Mesendoderm (in vitro differentiated cells): ENCODE measurements around the gene PCED1A.

Source experiments
- DNase-seq: peaks from one replicate; pipeline ENCODE4 v3.0.0; 2013
- H2AK5ac ChIP-seq: 2 replicates; pipeline ENCODE4 v1.6.1; 2013; ENCODE audit warnings: low read length, inconsistent platforms
- H2BK120ac ChIP-seq: 2 replicates; pipeline ENCODE4 v1.6.1; 2013; ENCODE audit warnings: low read depth, mild to moderate bottlenecking, low read length, moderate library complexity, mixed read lengths
- H2BK15ac ChIP-seq: replicated peaks from 2 replicates; pipeline ENCODE4 v1.6.1; 2013; ENCODE audit warnings: low read depth, mild to moderate bottlenecking, moderate library complexity
- H2BK5ac ChIP-seq: 2 replicates; pipeline ENCODE4 v1.6.1; 2013; ENCODE audit warnings: low read length, inconsistent platforms
- H3K18ac ChIP-seq: 2 replicates; pipeline ENCODE4 v1.6.1; 2013; ENCODE audit warnings: mild to moderate bottlenecking, low read length, mixed read lengths
- H3K23ac ChIP-seq: one replicate; pipeline ENCODE4 v1.6.1; 2013; ENCODE audit warnings: low read length
- H3K27ac ChIP-seq: 2 replicates; pipeline ENCODE4 v1.5.1; 2013; ENCODE audit warnings: low read depth, mild to moderate bottlenecking, inconsistent platforms, low read length, moderate library complexity
- H3K27me3 ChIP-seq: 2 replicates; pipeline ENCODE4 v1.6.1; 2013; ENCODE audit warnings: low read length, control low read depth, mild to moderate bottlenecking, inconsistent platforms; ENCODE audit not compliant: insufficient read depth, poor library complexity
- H3K36me3 ChIP-seq: 2 replicates; pipeline ENCODE4 v1.6.1; 2013; ENCODE audit warnings: low read length, inconsistent platforms; ENCODE audit not compliant: control insufficient read depth, insufficient read depth
- H3K4ac ChIP-seq: one replicate; pipeline ENCODE4 v1.6.1; 2013; ENCODE audit warnings: low read depth, mild to moderate bottlenecking, low read length, moderate library complexity
- H3K4me1 ChIP-seq: 2 replicates; pipeline ENCODE4 v1.6.1; 2013; ENCODE audit warnings: low read depth, low read length, inconsistent platforms; ENCODE audit not compliant: control insufficient read depth
- H3K4me2 ChIP-seq: 2 replicates; pipeline ENCODE4 v1.6.1; 2013; ENCODE audit warnings: low read length
- H3K4me3 ChIP-seq: 2 replicates; pipeline ENCODE4 v1.5.1; 2013; ENCODE audit warnings: mild to moderate bottlenecking, low read length
- H3K56ac ChIP-seq: one replicate; pipeline ENCODE4 v1.6.1; 2013; ENCODE audit warnings: low read length
- H3K79me1 ChIP-seq: 2 replicates; pipeline ENCODE4 v1.6.1; 2013; ENCODE audit warnings: low read length, inconsistent platforms
- H3K79me2 ChIP-seq: 2 replicates; pipeline ENCODE4 v1.6.1; 2013; ENCODE audit warnings: mild to moderate bottlenecking, low read length; ENCODE audit not compliant: control insufficient read depth, insufficient read depth
- H3K9ac ChIP-seq: 2 replicates; pipeline ENCODE4 v1.6.1; 2013; ENCODE audit warnings: low read length, inconsistent platforms
- H4K5ac ChIP-seq: one replicate; pipeline ENCODE4 v1.6.1; 2013; ENCODE audit warnings: low read length
- H4K8ac ChIP-seq: one replicate; pipeline ENCODE4 v1.6.1; 2013; ENCODE audit warnings: low read depth, mild to moderate bottlenecking, control low read depth, low read length, moderate library complexity
- WGBS: extraction: QIAGEN DNeasy Blood & Tissue Kit; methylation state at CpG from one replicate; pipeline ENCODE4 v1.1.7; 2013; ENCODE audit warnings: low lambda C conversion rate, missing lambda C conversion rate; ENCODE audit not compliant: insufficient coverage; ENCODE audit errors: extremely low coverage; 5-methylcytosine and 5-hydroxymethylcytosine counted together

Gene PCED1A

GRCh38 chr20:2816030-2816582 lies 24.3 kb downstream of the PCED1A start, which contains the start of gene TMEM239:
TSS of gene TMEM239 (plus strand) at chr20:2816364. CDS start at chr20:2816555, 191 bp downstream.
- H2AK5ac ChIP-seq, result no peak within 1 kb of the TSS
- peaks cover 7% of the 10 kb centered on the region for H3K27me3 ChIP-seq
- no peak within 1 kb of the TSS for H3K4ac ChIP-seq
- H2BK120ac ChIP-seq, result no peak within 1 kb of the TSS
- H4K8ac ChIP-seq, result no peak within 1 kb of the TSS
- no CpG with 5 or more reads among the region's 10 CpGs for WGBS
- H2BK15ac ChIP-seq, result no peak within 1 kb of the TSS
- no peak within 1 kb of the TSS for H3K23ac ChIP-seq
- no peak within 1 kb of the TSS for H3K4me3 ChIP-seq
- H3K9ac ChIP-seq, result no peak within 1 kb of the TSS
- no peaks in the 10 kb centered on the region for H3K79me1 ChIP-seq
- H3K18ac ChIP-seq, result no peak within 1 kb of the TSS
- no peaks in the 10 kb centered on the region for H3K79me2 ChIP-seq
- no peak within 1 kb of the TSS for H2BK5ac ChIP-seq
- H4K5ac ChIP-seq, result no peak within 1 kb of the TSS
- H3K27ac ChIP-seq, result no peak within 1 kb of the TSS
- H3K4me2 ChIP-seq, result no peak within 1 kb of the TSS
- no peak within 1 kb of the TSS for H3K56ac ChIP-seq
- H3K36me3 ChIP-seq, result no peaks in the 10 kb centered on the region
- H3K4me1 ChIP-seq, result no peaks in the 10 kb centered on the region
- no peak for DNase-seq

DNA sequence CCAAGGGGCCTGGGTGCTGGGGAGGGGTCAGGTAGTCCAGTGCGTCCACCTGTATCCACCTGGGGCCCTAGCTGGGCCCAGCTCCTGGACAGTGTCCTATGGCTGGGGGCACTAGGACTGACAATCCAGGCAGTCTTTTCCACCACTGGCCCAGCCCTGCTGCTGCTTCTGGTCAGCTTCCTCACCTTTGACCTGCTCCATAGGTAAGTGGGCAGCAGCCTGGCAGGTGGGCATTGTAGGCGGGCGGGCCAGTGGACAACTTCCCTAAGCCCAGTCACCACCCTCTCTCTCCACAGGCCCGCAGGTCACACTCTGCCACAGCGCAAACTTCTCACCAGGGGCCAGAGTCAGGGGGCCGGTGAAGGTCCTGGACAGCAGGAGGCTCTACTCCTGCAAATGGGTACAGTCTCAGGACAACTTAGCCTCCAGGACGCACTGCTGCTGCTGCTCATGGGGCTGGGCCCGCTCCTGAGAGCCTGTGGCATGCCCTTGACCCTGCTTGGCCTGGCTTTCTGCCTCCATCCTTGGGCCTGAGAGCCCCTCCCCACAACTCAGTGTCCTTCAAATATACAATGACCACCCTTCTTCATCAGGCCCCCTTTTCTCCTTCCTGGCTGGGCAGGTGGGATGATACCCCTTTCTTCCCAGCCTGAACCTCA lies 25.1 kb downstream of the PCED1A start:
- H2AK5ac ChIP-seq, result no peak overlapping the region
- H4K5ac ChIP-seq, result no peak overlapping the region
- H3K56ac ChIP-seq, result no peak overlapping the region
- H3K4me3 ChIP-seq, result no peak overlapping the region
- WGBS, result no CpG with 5 or more reads among the region's 8 CpGs
- H3K18ac ChIP-seq, result no peak overlapping the region
- H3K36me3 ChIP-seq, result no peaks in the 10 kb centered on the region
- H3K27me3 ChIP-seq, result peaks cover 4% of the 10 kb centered on the region
- no peak overlapping the region for H2BK120ac ChIP-seq
- no peak overlapping the region for H2BK5ac ChIP-seq
- H3K23ac ChIP-seq, result no peak overlapping the region
- no peaks in the 10 kb centered on the region for H3K4me1 ChIP-seq
- DNase-seq, result no peak
- H4K8ac ChIP-seq, result no peak overlapping the region
- H3K79me2 ChIP-seq, result no peaks in the 10 kb centered on the region
- H3K9ac ChIP-seq, result no peak overlapping the region
- H3K4me2 ChIP-seq, result no peak overlapping the region
- H2BK15ac ChIP-seq, result no peak overlapping the region
- H3K4ac ChIP-seq, result no peak overlapping the region
- no peak overlapping the region for H3K27ac ChIP-seq
- no peaks in the 10 kb centered on the region for H3K79me1 ChIP-seq

DNA sequence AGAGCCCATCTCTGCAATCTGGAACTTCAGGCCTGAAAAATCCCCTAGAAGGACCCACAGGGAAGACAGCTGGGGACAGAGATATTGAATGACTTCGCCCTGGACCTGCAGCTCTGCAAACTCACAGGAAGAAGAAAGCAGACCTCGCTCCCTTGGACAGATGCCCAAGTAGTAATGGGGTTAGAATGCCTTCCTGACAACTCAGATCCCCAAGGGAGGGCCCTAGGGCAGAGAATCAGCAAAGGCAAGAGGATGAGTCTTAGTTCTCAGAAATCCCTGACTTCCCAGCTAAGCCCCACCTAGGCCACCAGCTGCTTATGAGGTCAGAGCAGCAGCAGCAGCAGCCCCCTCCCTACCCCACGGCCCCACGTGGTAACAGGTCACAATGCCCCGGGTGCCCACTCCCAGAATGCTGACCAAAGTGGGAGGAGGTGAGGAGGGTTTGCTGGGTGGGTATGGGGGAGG lies 25.8 kb downstream of the PCED1A start, which contains the start of gene C20orf141:
TSS of gene C20orf141 (plus strand) at position 401 of the 465 bp plus-strand sequence. CDS start 198 bp downstream, outside the sequence.
- Histone ChIP-seq H3K4me2 (no peak within 1 kb of the TSS), H2BK5ac (no peak within 1 kb of the TSS), H2BK120ac (no peak within 1 kb of the TSS), H3K4me3 (no peak within 1 kb of the TSS), H3K79me1 (no peaks in the 10 kb centered on the region), H3K56ac (no peak within 1 kb of the TSS), H3K79me2 (no peaks in the 10 kb centered on the region), H3K4ac (no peak within 1 kb of the TSS), H3K27me3 (no peaks in the 10 kb centered on the region), H3K23ac (no peak within 1 kb of the TSS), H3K27ac (no peak within 1 kb of the TSS), H2AK5ac (no peak within 1 kb of the TSS), H4K8ac (no peak within 1 kb of the TSS), H4K5ac (no peak within 1 kb of the TSS), H3K9ac (no peak within 1 kb of the TSS), H2BK15ac (no peak within 1 kb of the TSS), H3K4me1 (no peaks in the 10 kb centered on the region), H3K36me3 (no peaks in the 10 kb centered on the region), H3K18ac (no peak within 1 kb of the TSS)
- no CpG with 5 or more reads among the region's 5 CpGs for WGBS
- DNase-seq, result peak; percentile 57

- H3K18ac ChIP-seq, result no peak overlapping the region
- H3K23ac ChIP-seq, result no peak overlapping the region
Measured at GRCh38 chr20:2814076-2814475, 26.4 kb downstream of the PCED1A start.

GRCh38 chr20:2812189-2812588 lies 28.3 kb downstream of the PCED1A start:
- no peak overlapping the region for H3K27ac ChIP-seq
- H3K36me3 ChIP-seq, result no peaks in the 10 kb centered on the region
- H3K18ac ChIP-seq, result no peak overlapping the region
- no peak overlapping the region for H2BK5ac ChIP-seq
- WGBS, result no CpG with 5 or more reads among the region's 3 CpGs
- no peak for DNase-seq
- H4K5ac ChIP-seq, result no peak overlapping the region
- no peak overlapping the region for H3K4me3 ChIP-seq
- H3K56ac ChIP-seq, result no peak overlapping the region
- H3K23ac ChIP-seq, result no peak overlapping the region
- no peak overlapping the region for H2AK5ac ChIP-seq
- no peaks in the 10 kb centered on the region for H3K79me2 ChIP-seq
- H2BK120ac ChIP-seq, result no peak overlapping the region
- no peak overlapping the region for H3K9ac ChIP-seq
- H3K4me1 ChIP-seq, result no peaks in the 10 kb centered on the region
- H3K79me1 ChIP-seq, result no peaks in the 10 kb centered on the region
- no peak overlapping the region for H3K4ac ChIP-seq
- no peak overlapping the region for H4K8ac ChIP-seq
- H2BK15ac ChIP-seq, result no peak overlapping the region
- H3K27me3 ChIP-seq, result peaks cover 7% of the 10 kb centered on the region
- no peak overlapping the region for H3K4me2 ChIP-seq

More at GRCh38 chr20:2814076-2814475, 26.4 kb downstream of the PCED1A start:
- DNase-seq, result peak; percentile 8
- no peak overlapping the region for H2BK15ac ChIP-seq
- no peak overlapping the region for H3K4me3 ChIP-seq
- H3K9ac ChIP-seq, result no peak overlapping the region
- no peak overlapping the region for H2BK120ac ChIP-seq
- no peak overlapping the region for H3K27ac ChIP-seq
- no peaks in the 10 kb centered on the region for H3K36me3 ChIP-seq
- no peak overlapping the region for H4K8ac ChIP-seq
- no peak overlapping the region for H3K56ac ChIP-seq
- H3K4me1 ChIP-seq, result no peaks in the 10 kb centered on the region
- H3K4ac ChIP-seq, result no peak overlapping the region
- H3K79me1 ChIP-seq, result no peaks in the 10 kb centered on the region
- no peak overlapping the region for H2AK5ac ChIP-seq
- H3K27me3 ChIP-seq, result no peaks in the 10 kb centered on the region
- no peaks in the 10 kb centered on the region for H3K79me2 ChIP-seq
- H3K4me2 ChIP-seq, result no peak overlapping the region
- H4K5ac ChIP-seq, result no peak overlapping the region
- H2BK5ac ChIP-seq, result no peak overlapping the region
- WGBS, result no CpG with 5 or more reads among the region's 1 CpG
